HepG2 (cell line): Measurements from ENCODE around the gene TMBIM6. TPM values are rescaled to one million over a fixed set of nuclear protein-coding genes. Genes with fewer than 3 reads are reported as not detected.
A peak's percentile ranks its signal among the peaks of the same experiment; 100 is the strongest.

Experiments used
- CTCF ChIP-seq: sonication (generic); formaldehyde crosslinking; IDR thresholded peaks from 2 replicates; pipeline ENCODE4 v1.5.0; 2020; ENCODE audit warnings: mild to moderate bottlenecking, missing genetic modification reagents, moderate library complexity
- DZIP1 ChIP-seq: sonication (generic); formaldehyde crosslinking; IDR thresholded peaks from 2 replicates; pipeline ENCODE4 v1.5.0; 2020; ENCODE audit warnings: mild to moderate bottlenecking, missing genetic modification reagents
- KLF12 ChIP-seq: sonication (generic); formaldehyde crosslinking; IDR thresholded peaks from 2 replicates; pipeline ENCODE4 v1.4.0; 2020; ENCODE audit warnings: missing genetic modification reagents, borderline replicate concordance
- MAFF ChIP-seq: IDR thresholded peaks from 2 replicates; pipeline ENCODE4 v1.6.1; 2011; ENCODE audit warnings: low read depth, low read length, improper control_type of control experiment
- NCOA2 ChIP-seq: sonication (generic); formaldehyde crosslinking; IDR thresholded peaks from 2 replicates; pipeline ENCODE4 v1.8.0; 2022; ENCODE audit warnings: inconsistent platforms
- NR3C1 ChIP-seq: sonication (generic); formaldehyde crosslinking; IDR thresholded peaks from 2 replicates; pipeline ENCODE4 v1.4.0; 2020; ENCODE audit warnings: missing genetic modification reagents
- PPARG ChIP-seq: conservative IDR thresholded peaks from 2 replicates; pipeline ENCODE4 v1.6.1; 2016; ENCODE audit warnings: missing biosample characterization, missing genetic modification reagents
- REPIN1 ChIP-seq: sonication (generic); formaldehyde crosslinking; IDR thresholded peaks from 2 replicates; pipeline ENCODE4 v1.8.0; 2022; ENCODE audit warnings: missing genetic modification reagents, low read depth, mild to moderate bottlenecking, borderline replicate concordance
- RXRA ChIP-seq: sonication (generic); formaldehyde crosslinking; IDR thresholded peaks from 2 replicates; pipeline ENCODE4 v1.5.1; 2020; ENCODE audit warnings: missing genetic modification reagents
- SP140L ChIP-seq: sonication (generic); formaldehyde crosslinking; IDR thresholded peaks from 2 replicates; pipeline ENCODE4 v1.4.0; 2020; ENCODE audit warnings: missing genetic modification reagents, borderline replicate concordance
- TCF7L2 ChIP-seq: IDR thresholded peaks from 2 replicates; pipeline ENCODE4 v1.6.1; 2011; ENCODE audit warnings: mild to moderate bottlenecking, low read depth, low read length, moderate library complexity
- ZNF121 ChIP-seq: sonication (generic); formaldehyde crosslinking; IDR thresholded peaks from 2 replicates; pipeline ENCODE4 v1.5.0; 2020; ENCODE audit warnings: mild to moderate bottlenecking, missing genetic modification reagents
- ZNF280D ChIP-seq: sonication (generic); formaldehyde crosslinking; IDR thresholded peaks from 2 replicates; pipeline ENCODE4 v1.5.1; 2020; ENCODE audit warnings: mild to moderate bottlenecking, missing genetic modification reagents
- ZNF318 ChIP-seq: sonication (generic); formaldehyde crosslinking; IDR thresholded peaks from 2 replicates; pipeline ENCODE4 v1.4.0; 2020; ENCODE audit warnings: mild to moderate bottlenecking, missing genetic modification reagents
- ZNF607 ChIP-seq: sonication (generic); formaldehyde crosslinking; IDR thresholded peaks from 2 replicates; pipeline ENCODE4 v1.5.1; 2020; ENCODE audit warnings: missing genetic modification reagents, mild to moderate bottlenecking, borderline replicate concordance
- polyA plus RNA-seq, 8 experiments: library from polyadenylated mRNA; depleted of rRNA in 3 of 8; stranded (reverse) in 7 of 8; unstranded in 1 of 8; fragments of >200 nt; fragmentation: Illumina TruSeq in 4 of 8; extraction: Trizol in 4 of 8; gene quantifications; 2 replicates each; pipeline versions ENCODE4 v1.2.1 to v1.2.3, GENCODE V29; 2011 to 2016; ENCODE audit warnings: low read depth in 4 of 8, missing spikeins in 1 of 8, mixed read lengths in 1 of 8; ENCODE audit not compliant: insufficient read depth in 1 of 8
- total RNA-seq, 5 experiments: library from RNA; depleted of rRNA; stranded (reverse); fragments of >200 nt; fragmentation: Illumina TruSeq; extraction: Trizol; gene quantifications; 2 replicates each; pipeline ENCODE4 v1.2.3, GENCODE V29; 2016; ENCODE audit warnings: low read depth in 1 of 5

Gene TMBIM6
- total and polyA plus RNA-seq, 2 of the 13 experiments (the other 11 are each of a cell fraction or from before 2014, with no cell fraction given) = 412 to 468 TPM

GRCh38 chr12:49776413-49776812 lies 35.1 kb downstream of the TMBIM6 start (continued):
- no peak for TF ChIP-seq DZIP1
- no peak for TF ChIP-seq REPIN1 (CRISPR knock-in tag)
- TF ChIP-seq RXRA = no peak
- TF ChIP-seq CTCF (CRISPR knock-in tag) = peak; percentile 94
- TF ChIP-seq PPARG (CRISPR knock-in tag) = no peak
- TF ChIP-seq TCF7L2 = no peak
- no peak for TF ChIP-seq ZNF318 (CRISPR knock-in tag)
- TF ChIP-seq ZNF607 (CRISPR knock-in tag) = no peak
- TF ChIP-seq SP140L (CRISPR knock-in tag) = no peak
- TF ChIP-seq ZNF121 (CRISPR knock-in tag) = no peak
- TF ChIP-seq MAFF = 0 out of 2 replicates have a peak, but pooled peaks have one; percentile 4
- TF ChIP-seq NR3C1 (CRISPR knock-in tag) = no peak
- TF ChIP-seq KLF12 (CRISPR knock-in tag) = no peak
- no peak for TF ChIP-seq NCOA2 (CRISPR knock-in tag)
- no peak for TF ChIP-seq ZNF280D
